RWPE2 (cell line): ENCODE measurements around the gene ADAM30.

Experiments used
- ATAC-seq: fragments of 200-7000 bp; cut with Tn5 transposase; 3 replicates; pipeline ENCODE4 v1.9.1; 2021; ENCODE audit warnings: low read depth
- DNase-seq: peaks from one replicate; pipeline ENCODE4 v3.0.0-alpha.2; 2020; ENCODE audit warnings: low spot score
- H3K27ac ChIP-seq: fragments of 450-650 bp; 2 replicates; pipeline ENCODE4 v1.5.1; 2017; ENCODE audit warnings: mild to moderate bottlenecking; ENCODE audit not compliant: poor library complexity, severe bottlenecking
- H3K27me3 ChIP-seq: fragments of 250-450 bp; sonication (Bioruptor Pico); 2 replicates; pipeline ENCODE4 v1.5.1; 2021; ENCODE audit warnings: mild to moderate bottlenecking, moderate library complexity; ENCODE audit not compliant: insufficient read depth, poor library complexity, severe bottlenecking
- H3K36me3 ChIP-seq: fragments of 250-450 bp; sonication (Bioruptor Pico); 2 replicates; pipeline ENCODE4 v1.5.1; 2020; ENCODE audit warnings: low read depth, mild to moderate bottlenecking, moderate library complexity
- H3K4me1 ChIP-seq: fragments of 250-450 bp; sonication (Bioruptor Pico); 2 replicates; pipeline ENCODE4 v1.5.1; 2021; ENCODE audit warnings: mild to moderate bottlenecking, moderate library complexity; ENCODE audit not compliant: insufficient read depth, poor library complexity, severe bottlenecking
- H3K4me3 ChIP-seq: fragments of 250-450 bp; sonication (Bioruptor Pico); 2 replicates; pipeline ENCODE4 v1.5.1; 2021; ENCODE audit warnings: mild to moderate bottlenecking, moderate library complexity; ENCODE audit not compliant: severe bottlenecking
- H3K9me3 ChIP-seq: fragments of 250-450 bp; sonication (Bioruptor Pico); 2 replicates; pipeline ENCODE4 v1.5.1; 2021; ENCODE audit warnings: mild to moderate bottlenecking, moderate library complexity; ENCODE audit not compliant: severe bottlenecking
- CTCF ChIP-seq: fragments of 450-650 bp; IDR thresholded peaks from one replicate; pipeline ENCODE4 v1.5.1; 2017; ENCODE audit warnings: mild to moderate bottlenecking, moderate library complexity; ENCODE audit not compliant: poor library complexity, severe bottlenecking

Gene ADAM30

GRCh38 chr1:119924948-119925898 lies 28.9 kb upstream of the ADAM30 start:
- no peak for TF ChIP-seq CTCF

DNA sequence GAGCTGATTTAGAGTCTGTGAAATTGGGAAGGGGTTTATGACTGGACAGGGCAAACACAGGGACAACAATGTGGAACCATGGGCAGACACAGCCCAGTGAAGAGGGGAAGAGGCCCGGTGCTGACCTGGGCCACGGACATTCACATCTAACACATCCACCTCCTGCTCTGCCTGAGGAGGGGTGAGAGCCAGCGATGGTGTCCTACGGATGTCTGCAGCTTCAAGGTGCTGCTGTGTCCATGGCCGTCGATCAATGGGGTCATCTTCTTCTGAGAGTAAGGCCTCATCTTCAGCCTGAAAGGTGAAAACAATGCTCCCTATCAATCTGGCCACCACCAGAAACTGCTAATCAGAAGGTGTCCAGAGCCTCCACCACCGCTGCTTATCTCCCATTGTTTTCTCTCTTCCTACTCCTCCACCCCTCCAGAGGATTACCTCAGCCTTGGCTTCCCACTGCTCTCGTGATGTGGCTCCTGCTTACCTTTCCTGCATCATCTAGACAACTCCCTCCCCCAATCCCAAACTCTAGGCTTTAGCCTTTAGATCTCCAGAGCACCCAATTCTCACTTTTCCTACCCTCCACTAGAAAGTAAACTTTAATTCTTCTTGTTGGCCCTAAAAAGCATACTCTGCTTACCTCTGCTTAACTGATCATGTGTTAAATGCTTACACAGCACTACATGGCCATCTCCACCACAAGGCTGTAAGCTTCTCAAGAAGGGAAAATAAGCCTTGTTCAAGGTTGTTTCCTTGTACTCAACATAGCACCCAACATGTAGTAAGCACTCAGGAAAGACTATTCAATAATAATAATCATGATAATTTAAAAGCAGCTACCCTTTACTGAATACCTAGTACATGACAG lies 24.0 kb upstream of the ADAM30 start:
- Histone ChIP-seq H3K27me3 (no peaks in the 10 kb centered on the region), H3K4me1 (peaks cover 5% of the 10 kb centered on the region), H3K4me3 (no peak overlapping the region), H3K9me3 (no peaks in the 10 kb centered on the region), H3K36me3 (peaks cover 79% of the 10 kb centered on the region), H3K27ac (no peak overlapping the region)
- no peak for DNase-seq
- TF ChIP-seq CTCF: no peak
- no peak for ATAC-seq

More at GRCh38 chr1:119924948-119925898, 28.9 kb upstream of the ADAM30 start:
- Histone ChIP-seq H3K27me3 (no peaks in the 10 kb centered on the region), H3K4me3 (no peak overlapping the region), H3K36me3 (peaks cover 69% of the 10 kb centered on the region), H3K9me3 (no peaks in the 10 kb centered on the region), H3K27ac (no peak overlapping the region), H3K4me1 (peaks cover 3% of the 10 kb centered on the region)
- ATAC-seq (no peak), DNase-seq (no peak)

DNA sequence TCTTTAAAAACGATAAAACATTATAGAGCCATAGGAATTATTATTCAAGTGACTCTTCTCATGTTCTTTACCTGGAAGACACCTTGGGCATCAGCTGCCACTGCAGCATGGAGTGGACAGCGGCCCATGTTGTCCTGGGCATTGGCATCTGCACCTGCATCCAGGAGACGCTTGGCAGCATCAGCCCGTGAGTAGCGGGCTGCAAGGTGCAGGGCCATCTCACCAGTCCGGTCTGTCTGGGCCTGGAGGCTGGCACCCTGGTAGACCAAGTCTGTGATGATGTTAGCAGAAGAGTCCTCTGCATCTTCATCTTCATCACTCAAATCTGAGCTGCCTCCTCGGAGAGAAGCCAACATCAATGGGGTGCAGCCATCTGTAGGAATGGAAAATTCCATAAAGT lies 22.9 kb upstream of the ADAM30 start:
- no peaks in the 10 kb centered on the region for H3K27me3 ChIP-seq
- peaks cover 76% of the 10 kb centered on the region for H3K36me3 ChIP-seq
- peaks cover 5% of the 10 kb centered on the region for H3K4me1 ChIP-seq

DNA sequence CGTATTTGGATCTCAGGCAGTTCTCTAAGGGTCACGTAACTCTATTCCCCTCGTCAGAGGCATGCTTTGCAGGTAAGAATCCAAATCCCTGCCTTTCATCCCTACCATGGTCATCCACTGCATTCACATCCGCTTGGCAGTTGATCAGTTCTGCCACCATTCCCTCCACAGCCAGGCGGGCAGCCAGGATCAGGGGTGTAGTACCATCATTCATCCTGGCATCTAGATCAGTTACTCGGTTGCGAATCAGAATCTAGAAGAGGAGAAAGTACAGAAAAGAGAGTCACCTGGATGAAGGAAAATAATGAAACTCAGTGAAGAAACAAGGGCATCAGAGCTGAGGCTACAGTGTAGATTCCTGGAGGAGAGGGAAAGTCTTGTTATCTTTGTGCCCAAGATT lies 22.0 kb upstream of the ADAM30 start:
- ATAC-seq (no peak), DNase-seq (no peak)
- H3K4me3 ChIP-seq: no peak overlapping the region
- no peak overlapping the region for H3K27ac ChIP-seq
- H3K36me3 ChIP-seq: peaks cover 81% of the 10 kb centered on the region
- TF ChIP-seq CTCF: no peak
- no peaks in the 10 kb centered on the region for H3K27me3 ChIP-seq
- peaks cover 5% of the 10 kb centered on the region for H3K4me1 ChIP-seq
- no peaks in the 10 kb centered on the region for H3K9me3 ChIP-seq

More for the DNA sequence above, 22.9 kb upstream of the ADAM30 start:
- no peaks in the 10 kb centered on the region for H3K9me3 ChIP-seq
- no peak overlapping the region for H3K4me3 ChIP-seq
- TF ChIP-seq CTCF: no peak
- H3K27ac ChIP-seq: no peak overlapping the region
- no peak for ATAC-seq
- no peak for DNase-seq
